Stimulated activated CD8-positive, alpha-beta memory T cell treated with anti-CD3 and anti-CD28 coated beads, Interleukin-15, amount 100 ng/mL, for 4 hours (primary cell): ENCODE results near the gene CERCAM.
A peak's percentile ranks its signal among the peaks of the same experiment; 100 is the strongest.
"Not testable (repeated sequence)": the region's sequence is repeated elsewhere in the genome, so short reads cannot be mapped to it uniquely, and the experiment has no call there.

ENCODE experiments used
- DNase-seq, 2 donors: peaks; one replicate each; pipeline ENCODE4 v3.0.0-alpha.2; 2020; ENCODE audit warnings: low read depth in 2 of 2

The CERCAM gene

GRCh38 chr9:128419061-128419925 is 1.4 kb upstream of the CERCAM start:
- no peak for DNase-seq

- peak; percentile 31 to 53 for DNase-seq
Measured at GRCh38 chr9:128420060-128420650, 502 bp upstream of the CERCAM start.

- DNase-seq, result no peak
Measured at GRCh38 chr9:128421482-128421996, 882 bp downstream of the CERCAM start.

- not testable (repeated sequence) for DNase-seq
Measured at GRCh38 chr9:128422022-128422782, 1.5 kb downstream of the CERCAM start.

GRCh38 chr9:128422783-128423150 is 2.1 kb downstream of the CERCAM start:
- DNase-seq, result no peak

DNA sequence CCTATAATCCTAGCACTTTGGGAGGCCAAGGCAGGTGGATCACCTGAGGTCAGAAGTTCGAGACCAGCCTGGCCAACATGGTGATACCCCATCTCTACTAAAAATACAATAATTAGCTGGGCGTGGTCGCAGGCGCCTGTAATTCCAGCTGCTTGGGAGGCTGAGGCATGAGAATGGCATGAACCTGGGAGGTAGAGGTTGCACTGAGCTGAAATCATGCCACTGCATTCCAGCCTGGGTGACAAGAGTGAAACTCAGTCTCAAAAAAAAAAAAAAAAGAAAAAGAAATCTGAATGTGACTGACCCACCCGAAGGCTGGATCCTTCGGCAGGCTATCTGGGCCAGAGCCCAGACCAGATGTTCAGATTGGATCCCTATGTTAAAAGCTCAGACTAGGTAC is 2.7 kb downstream of the CERCAM start:
- not testable (repeated sequence) for DNase-seq

- no peak for DNase-seq
Measured at GRCh38 chr9:128424268-128424780, 3.7 kb downstream of the CERCAM start.

DNA sequence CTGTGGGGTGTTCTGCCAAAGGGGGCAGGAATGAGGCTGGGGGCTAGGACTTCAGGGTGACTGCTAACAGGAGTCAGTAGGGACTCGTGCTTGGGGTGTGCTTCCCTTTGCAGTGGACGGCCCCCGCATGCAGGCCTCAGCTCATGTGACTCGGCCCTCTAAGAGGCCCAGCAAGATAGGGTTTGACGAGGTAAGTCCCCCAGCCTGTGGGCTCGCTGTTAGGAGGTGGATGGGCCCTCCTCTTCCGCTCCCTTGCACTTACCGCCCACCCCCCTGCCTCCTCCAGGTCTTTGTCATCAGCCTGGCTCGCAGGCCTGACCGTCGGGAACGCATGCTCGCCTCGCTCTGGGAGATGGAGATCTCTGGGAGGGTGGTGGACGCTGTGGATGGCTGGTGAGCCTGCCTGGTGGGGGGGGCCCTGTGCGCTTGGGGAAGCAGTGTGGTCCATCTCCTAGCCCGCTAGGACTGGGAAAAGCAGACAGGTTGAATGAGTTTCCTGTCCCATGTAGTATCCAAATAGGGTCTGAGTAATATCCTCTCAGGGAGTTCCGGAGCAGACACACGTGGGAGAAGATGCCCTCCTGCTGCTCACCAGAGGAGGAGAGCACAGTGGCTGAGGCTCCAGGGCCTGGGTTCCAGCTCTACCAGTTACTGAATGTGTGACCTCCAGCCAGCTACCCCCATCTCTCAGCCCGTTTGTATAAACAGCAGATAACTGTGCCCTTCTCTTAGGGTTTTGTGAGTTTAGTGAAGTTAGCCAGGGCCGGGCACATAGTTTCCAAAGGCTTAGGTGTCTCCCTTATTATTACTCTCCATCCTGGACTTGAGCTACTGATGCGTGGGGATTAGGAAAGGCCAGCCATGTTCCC is 8.2 kb downstream of the CERCAM start:
- no peak for DNase-seq

GRCh38 chr9:128429513-128430086 is 8.9 kb downstream of the CERCAM start:
- no peak for DNase-seq

GRCh38 chr9:128431207-128431606 is 10.6 kb downstream of the CERCAM start:
- DNase-seq, result no peak

DNA sequence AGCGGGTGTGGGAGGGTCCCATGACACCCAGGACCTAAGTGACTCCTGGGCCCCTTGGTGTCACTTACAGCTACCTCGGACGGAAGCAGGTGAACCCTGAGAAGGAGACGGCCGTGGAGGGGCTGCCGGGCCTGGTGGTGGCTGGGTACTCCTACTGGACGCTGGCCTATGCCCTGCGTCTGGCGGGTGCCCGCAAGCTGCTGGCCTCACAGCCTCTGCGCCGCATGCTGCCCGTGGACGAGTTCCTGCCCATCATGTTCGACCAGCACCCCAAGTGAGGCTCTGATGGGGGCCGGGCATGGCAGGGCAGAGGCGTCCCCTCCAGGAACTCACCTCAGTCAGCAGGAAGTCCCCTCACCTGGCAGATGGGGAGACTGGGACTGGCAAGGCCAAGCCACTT is 13.7 kb downstream of the CERCAM start:
- DNase-seq, result no peak

DNA sequence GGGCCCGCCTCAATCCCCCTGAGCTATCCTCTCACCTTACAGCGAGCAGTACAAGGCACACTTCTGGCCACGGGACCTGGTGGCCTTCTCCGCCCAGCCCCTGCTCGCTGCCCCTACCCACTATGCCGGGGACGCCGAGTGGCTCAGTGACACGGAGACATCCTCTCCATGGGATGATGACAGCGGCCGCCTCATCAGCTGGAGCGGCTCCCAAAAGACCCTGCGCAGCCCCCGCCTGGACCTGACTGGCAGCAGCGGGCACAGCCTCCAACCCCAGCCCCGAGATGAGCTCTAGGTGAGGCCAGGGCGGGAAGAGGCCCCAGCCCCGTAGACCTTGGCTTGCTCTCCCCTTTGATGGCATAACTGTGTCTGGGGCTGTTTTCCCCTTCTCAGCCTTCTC is 15.0 kb downstream of the CERCAM start:
- DNase-seq, result no peak

DNA sequence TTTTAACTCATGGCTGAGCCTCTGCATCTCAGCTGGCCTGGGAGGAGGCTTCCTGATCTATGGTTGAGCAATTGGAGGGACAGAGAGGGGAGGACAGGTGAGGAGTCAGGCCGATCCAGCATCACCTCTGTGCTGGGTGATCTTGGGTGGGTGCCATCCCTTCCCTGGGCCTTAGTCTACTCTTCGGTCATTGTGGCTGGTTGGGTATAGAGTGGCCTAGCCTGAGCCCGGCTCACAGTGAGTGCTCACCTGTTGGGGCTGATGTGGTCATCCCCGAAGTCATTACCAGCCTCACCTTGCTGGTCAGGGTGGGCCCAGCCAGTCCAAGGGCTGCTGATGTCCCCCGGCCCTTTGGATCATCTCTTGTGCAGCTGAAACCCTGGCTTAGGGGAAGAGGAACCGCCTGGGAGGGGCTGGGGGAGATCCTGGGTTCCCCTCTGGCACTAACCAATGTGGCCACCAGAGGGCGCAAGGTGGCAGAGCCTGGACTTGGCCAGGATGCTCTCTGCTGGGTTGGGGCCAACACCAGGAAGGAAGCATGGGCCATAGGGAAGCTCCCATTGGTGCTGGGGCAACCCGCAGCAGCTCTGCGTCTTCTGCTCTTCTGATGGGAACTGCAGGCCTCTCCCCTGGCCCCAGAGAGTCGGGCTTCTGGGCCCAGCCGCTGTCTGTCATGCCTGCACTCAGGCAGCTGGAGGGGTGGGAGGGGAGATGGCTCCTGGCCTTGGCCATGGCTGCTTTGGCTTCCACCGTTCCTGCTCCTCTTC is 17.9 kb downstream of the CERCAM start:
- DNase-seq, result peak; percentile 50 to 59

DNA sequence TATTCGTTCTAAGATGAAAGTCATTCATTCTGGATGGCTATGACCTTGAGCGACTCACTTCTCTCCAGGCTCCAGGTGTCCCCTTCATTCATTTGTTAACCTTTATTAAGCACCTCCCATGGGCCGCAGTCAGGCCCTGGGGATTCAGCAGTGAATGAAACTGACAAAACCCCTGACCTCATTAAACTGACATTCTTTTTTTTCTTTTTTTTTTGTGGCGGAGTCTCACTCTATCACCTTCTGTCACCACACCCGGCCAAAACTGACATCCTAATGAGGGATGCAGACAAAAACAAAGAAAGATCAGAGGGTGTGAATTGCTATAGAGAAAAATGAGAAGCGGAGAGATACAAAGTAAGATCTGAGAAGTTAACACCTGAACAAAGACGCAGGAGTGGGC is 18.6 kb downstream of the CERCAM start:
- DNase-seq, result no peak

DNA sequence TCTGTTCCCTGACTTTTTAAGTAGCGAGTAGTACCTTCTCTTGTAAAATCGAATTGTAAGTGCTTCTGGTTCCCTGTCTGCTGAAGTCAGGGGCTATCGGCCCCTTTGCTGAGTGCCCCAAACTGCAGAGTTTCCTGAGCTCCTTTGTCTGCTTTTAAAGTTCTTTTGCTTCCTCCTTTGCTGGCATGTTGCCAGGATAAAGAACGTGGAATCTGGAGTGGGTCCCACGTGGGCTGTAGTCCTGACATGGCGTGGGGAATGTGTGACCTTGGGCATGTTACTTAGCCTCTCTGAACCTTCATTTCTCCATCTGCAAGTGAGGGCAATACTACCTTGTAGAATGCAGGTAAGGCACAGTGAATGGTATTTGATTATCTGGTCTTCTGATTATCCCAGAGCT is 21.5 kb downstream of the CERCAM start:
- no peak for DNase-seq

DNA sequence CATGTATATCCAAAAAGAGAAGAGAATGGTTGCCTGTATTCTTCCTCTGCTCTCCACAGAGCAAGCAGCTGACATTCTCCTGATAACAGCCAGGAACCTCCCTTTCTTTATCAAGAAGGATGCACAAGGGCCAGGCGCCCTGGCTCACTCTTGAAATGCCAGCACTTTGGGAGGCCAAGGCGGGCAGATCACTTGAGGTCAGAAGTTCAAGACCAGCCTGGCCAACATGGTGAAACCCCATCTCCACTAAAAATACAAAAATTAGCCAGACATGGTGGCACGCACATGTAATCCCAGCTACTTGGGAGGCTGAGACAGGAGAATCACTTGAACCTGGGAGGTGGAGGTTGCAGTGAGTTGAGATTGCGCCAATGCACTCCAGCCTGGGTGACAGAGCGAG is 25.8 kb downstream of the CERCAM start:
- DNase-seq, result not testable (repeated sequence)

GRCh38 chr9:128448746-128449145 is 28.1 kb downstream of the CERCAM start:
- no peak for DNase-seq

GRCh38 chr9:128454991-128455390 is 34.3 kb downstream of the CERCAM start:
- DNase-seq, result no peak

DNA sequence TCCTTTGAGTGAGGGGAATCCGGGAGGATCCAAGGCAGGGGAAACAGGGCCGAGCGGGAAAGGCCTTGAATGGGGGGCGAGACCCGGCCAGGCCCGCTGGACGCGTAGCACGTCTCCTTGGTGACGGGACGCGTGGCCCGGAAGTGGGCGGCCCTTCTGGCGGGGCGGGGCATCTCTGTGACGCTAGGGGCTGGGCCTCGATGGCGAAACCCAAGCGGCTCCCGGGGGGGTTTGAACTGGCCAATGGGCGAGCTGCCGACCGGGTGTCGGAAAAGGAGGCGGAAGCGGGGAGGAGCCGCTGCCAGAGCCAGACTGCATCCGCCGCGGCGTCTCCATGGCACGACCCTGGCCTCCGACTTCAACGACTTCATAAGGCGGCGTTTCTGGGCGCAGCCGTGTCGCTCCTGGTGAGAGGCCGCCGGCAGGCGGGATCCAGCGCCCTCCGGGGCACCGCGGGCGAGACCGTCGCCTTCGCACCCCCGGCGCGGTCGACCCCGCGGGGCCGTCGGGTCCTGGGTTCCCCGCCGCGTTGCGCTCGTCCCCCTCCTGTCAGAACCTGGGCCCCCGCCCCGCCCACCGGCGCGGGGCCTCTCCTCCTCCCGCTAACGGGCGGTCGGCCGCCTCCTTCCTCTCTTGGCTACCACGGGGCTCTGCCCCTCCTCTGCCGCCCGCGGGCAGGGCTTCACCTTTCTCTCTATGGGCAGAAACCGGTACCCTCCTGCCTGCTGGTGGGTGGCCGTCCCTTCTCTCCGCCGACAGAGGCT is 35.4 kb downstream of the CERCAM start, which contains the start of gene ODF2:
ODF2 (plus strand) TSS at position 158 of the 764 bp plus-strand sequence; CDS start at position 244, 86 bp downstream.
- peak; percentile 96 to 98 for DNase-seq
